GM19240 (cell line): ENCODE results near the gene CEP68.
"Not testable (repeated sequence)": the region's sequence is repeated elsewhere in the genome, so short reads cannot be mapped to it uniquely, and the experiment has no call there.

ENCODE experiments used
- DNase-seq: peaks from one replicate; pipeline ENCODE4 v3.0.0; 2011; ENCODE audit warnings: low spot score; ENCODE audit not compliant: insufficient read length

The CEP68 gene

GRCh38 chr2:65056215-65057053 is at the start of gene CEP68:
TSS of gene CEP68 (plus strand) at chr2:65056416. CDS start at chr2:65069445, 13,029 bp downstream.
- DNase-seq = peak; percentile 90

- no peak for DNase-seq
These were observed 42.4 kb upstream of the CEP68 start for GRCh38 chr2:65013776-65014175.

GRCh38 chr2:65015731-65016130 is 40.5 kb upstream of the CEP68 start:
- DNase-seq = no peak

GRCh38 chr2:65016789-65017188 is 39.4 kb upstream of the CEP68 start:
- DNase-seq = peak; percentile 35

GRCh38 chr2:65017335-65017734 is 38.9 kb upstream of the CEP68 start:
- DNase-seq = no peak

- DNase-seq = no peak
These were observed 38.1 kb upstream of the CEP68 start for GRCh38 chr2:65018141-65018582.

- no peak for DNase-seq
These were observed 37.2 kb upstream of the CEP68 start for GRCh38 chr2:65019010-65019409.

GRCh38 chr2:65019675-65020195 is 36.5 kb upstream of the CEP68 start:
- DNase-seq = no peak

- not testable (repeated sequence) for DNase-seq
These were observed 36.0 kb upstream of the CEP68 start for GRCh38 chr2:65020251-65020650.

GRCh38 chr2:65020943-65021528 is 35.2 kb upstream of the CEP68 start:
- DNase-seq = no peak

- DNase-seq = no peak
These were observed 34.5 kb upstream of the CEP68 start for GRCh38 chr2:65021709-65022108.

- no peak for DNase-seq
These were observed 34.0 kb upstream of the CEP68 start for GRCh38 chr2:65022189-65022588.

- no peak for DNase-seq
These were observed 32.5 kb upstream of the CEP68 start for GRCh38 chr2:65023742-65024141.

GRCh38 chr2:65024149-65024829 is 31.9 kb upstream of the CEP68 start:
- DNase-seq = no peak

- DNase-seq = no peak
These were observed 30.6 kb upstream of the CEP68 start for GRCh38 chr2:65025453-65026123.

- no peak for DNase-seq
These were observed 30.1 kb upstream of the CEP68 start for GRCh38 chr2:65026154-65026553.

GRCh38 chr2:65026704-65027464 is 29.3 kb upstream of the CEP68 start:
- DNase-seq = no peak

- DNase-seq = no peak
These were observed 28.5 kb upstream of the CEP68 start for GRCh38 chr2:65027616-65028244.

GRCh38 chr2:65030476-65031332 is 25.5 kb upstream of the CEP68 start:
- DNase-seq = no peak
